Astrocyte of the spinal cord (primary cell): ENCODE data around the gene CRACDL.

Experiments
- DNase-seq: peaks from one replicate; pipeline ENCODE4 v3.0.0; 2011; ENCODE audit warnings: low read depth, low spot score
- H3K4me3 ChIP-seq: 2 replicates; pipeline ENCODE4 v1.5.1; 2011; ENCODE audit warnings: low read depth, mild to moderate bottlenecking, low read length, moderate library complexity
- CTCF ChIP-seq: IDR thresholded peaks from 2 replicates; pipeline ENCODE4 v1.5.1; 2012; ENCODE audit warnings: low read depth, mild to moderate bottlenecking, low read length, inconsistent platforms
- in situ Hi-C: cut with HindIII; loops from 2 replicates; pipeline ENCODE4 v1.10.0; 2017; ENCODE audit warnings: low sequenced_read_pairs

CRACDL gene

GRCh38 chr2:98854682-98855081 lies 81.3 kb downstream of the CRACDL start:
- no peak for DNase-seq
- in situ Hi-C loops = no loop called here
- H3K4me3 ChIP-seq = no peak overlapping the region
- no peak for TF ChIP-seq CTCF

- no peak for DNase-seq
- H3K4me3 ChIP-seq = no peak overlapping the region
- in situ Hi-C loops = no loop called here
- TF ChIP-seq CTCF = no peak
Measured at GRCh38 chr2:98852932-98853331, 83.1 kb downstream of the CRACDL start.

- in situ Hi-C loops = no loop called here
- H3K4me3 ChIP-seq = no peak overlapping the region
- no peak for TF ChIP-seq CTCF
- no peak for DNase-seq
Measured at GRCh38 chr2:98850074-98850473, 86.0 kb downstream of the CRACDL start.

GRCh38 chr2:98849113-98849512 lies 86.9 kb downstream of the CRACDL start:
- no peak for DNase-seq
- no peak for TF ChIP-seq CTCF
- in situ Hi-C loops = no loop called here
- no peak overlapping the region for H3K4me3 ChIP-seq

- in situ Hi-C loops = no loop called here
- DNase-seq = no peak
- H3K4me3 ChIP-seq = no peak overlapping the region
- TF ChIP-seq CTCF = no peak
Measured at GRCh38 chr2:98847853-98848252, 88.2 kb downstream of the CRACDL start.

GRCh38 chr2:98846041-98846440 lies 90.0 kb downstream of the CRACDL start:
- no peak for TF ChIP-seq CTCF
- peak; percentile 6 for DNase-seq
- in situ Hi-C loops = no loop called here

GRCh38 chr2:98842136-98842535 lies 93.9 kb downstream of the CRACDL start:
- in situ Hi-C loops = no loop called here

More at GRCh38 chr2:98846041-98846440, 90.0 kb downstream of the CRACDL start:
- H3K4me3 ChIP-seq = no peak overlapping the region

More at GRCh38 chr2:98842136-98842535, 93.9 kb downstream of the CRACDL start:
- TF ChIP-seq CTCF = no peak
- H3K4me3 ChIP-seq = no peak overlapping the region
- DNase-seq = no peak
